Thyroid gland (tissue), 4 donors: Measurements from ENCODE around the gene PLCL1. TPM values are rescaled to one million over a fixed set of nuclear protein-coding genes. Genes with fewer than 3 reads are reported as not detected.

Experiments used
- DNase-seq, 2 donors: peaks; one replicate each; pipeline ENCODE4 v3.0.0-alpha.2; 2019
- H3K27ac ChIP-seq, 3 donors: fragments of 200-600 bp; sonication (generic); 1 replicate in 2 of 3; 2 replicates in 1 of 3; pipeline ENCODE4 v1.5.1; 2016 to 2019; ENCODE audit warnings: mild to moderate bottlenecking in 1 of 3, moderate library complexity in 1 of 3
- H3K27me3 ChIP-seq: fragments of 200-600 bp; sonication (generic); one replicate; pipeline ENCODE4 v1.5.1; 2019
- H3K36me3 ChIP-seq, 2 donors: fragments of 200-600 bp; sonication (generic); one replicate each; pipeline ENCODE4 v1.5.1; 2016 to 2019
- H3K4me1 ChIP-seq, 2 donors: fragments of 200-600 bp; sonication (generic); one replicate each; pipeline ENCODE4 v1.5.1; 2017 to 2019
- H3K4me3 ChIP-seq, 3 donors: fragments of 200-600 bp; sonication (generic); replicated peaks in 1 of 3; 1 replicate in 2 of 3; 2 replicates in 1 of 3; pipeline ENCODE4 v1.5.1; 2016; ENCODE audit warnings: mild to moderate bottlenecking in 1 of 3
- H3K9me3 ChIP-seq: fragments of 200-600 bp; sonication (generic); one replicate; pipeline ENCODE4 v1.5.1; 2017
- CTCF ChIP-seq, 6 experiments: fragments of 200-600 bp in 3 of 6; fragments of 450-650 bp in 3 of 6; sonication (generic) in 3 of 6; IDR thresholded peaks; one replicate each; pipeline ENCODE4 v1.5.1; 2016 to 2019; ENCODE audit warnings: antibody characterized with exemption in 6 of 6, mild to moderate bottlenecking in 2 of 6, inconsistent platforms in 1 of 6, moderate library complexity in 1 of 6
- POLR2A ChIP-seq, 2 donors: fragments of 450-650 bp; IDR thresholded peaks; one replicate each; pipeline ENCODE4 v1.6.1; 2017; ENCODE audit warnings: antibody characterized with exemption in 2 of 2, mild to moderate bottlenecking in 2 of 2, moderate library complexity in 1 of 2
- WGBS, 2 donors: methylation state at CpG; one replicate each; pipeline ENCODE4 v1.1.5; 2017; 5-methylcytosine and 5-hydroxymethylcytosine counted together
- intact Hi-C: fragments of 100-400 bp; cut with DNase I; formaldehyde crosslinking; loops from one replicate; pipeline ENCODE4 v1.15.1; 2023
- total RNA-seq, 4 donors: library from RNA; depleted of rRNA; stranded (reverse); fragments of >200 nt; gene quantifications; one replicate each; pipeline ENCODE4 v1.2.3, GENCODE V29; 2016

The PLCL1 gene
- total RNA-seq, 4 donors from 2014 or later: 9.1 to 11.8 (median 9.9) TPM

GRCh38 chr2:197944416-197945096, 140.2 kb downstream of the PLCL1 start:
- H3K9me3 ChIP-seq: no peaks in the 10 kb centered on the region
- H3K4me1 ChIP-seq: peaks cover 0 to 11% of the 10 kb centered on the region in 2 donors
- H3K27ac ChIP-seq: no peak overlapping the region
- H3K4me3 ChIP-seq: no peak overlapping the region
- H3K27me3 ChIP-seq: no peaks in the 10 kb centered on the region
- DNase-seq: no peak
- 48 to 52% methylated on average over 2 of the region's 2 CpGs for WGBS, 2 donors
- H3K36me3 ChIP-seq: no peaks in the 10 kb centered on the region
- TF ChIP-seq CTCF (IDR thresholded peaks at IDR 0.05) (no peak), POLR2A (IDR thresholded peaks at IDR 0.05) (no peak)
- intact Hi-C loops: no loop called here

- no peak for DNase-seq
- no peaks in the 10 kb centered on the region for H3K36me3 ChIP-seq
- H3K4me1 ChIP-seq: peaks cover 0 to 11% of the 10 kb centered on the region in 2 donors
- intact Hi-C loops: no loop called here
- no peaks in the 10 kb centered on the region for H3K9me3 ChIP-seq
- H3K4me3 ChIP-seq: no peak overlapping the region
- TF ChIP-seq POLR2A (IDR thresholded peaks at IDR 0.05) (no peak), CTCF (IDR thresholded peaks at IDR 0.05) (no peak)
- WGBS, 2 donors: 72 to 83% methylated on average over 2 of the region's 2 CpGs
- no peaks in the 10 kb centered on the region for H3K27me3 ChIP-seq
- H3K27ac ChIP-seq: no peak overlapping the region
Observed at GRCh38 chr2:197946562-197946961, 142.2 kb downstream of the PLCL1 start.

GRCh38 chr2:197947219-197947757, 142.9 kb downstream of the PLCL1 start:
- H3K4me1 ChIP-seq: peaks cover 0 to 11% of the 10 kb centered on the region in 2 donors
- WGBS, 2 donors: 74 to 78% methylated on average over 3 of the region's 3 CpGs
- no peaks in the 10 kb centered on the region for H3K27me3 ChIP-seq
- DNase-seq: no peak
- H3K36me3 ChIP-seq: no peaks in the 10 kb centered on the region
- H3K4me3 ChIP-seq: no peak overlapping the region
- no peak for TF ChIP-seq POLR2A (IDR thresholded peaks at IDR 0.05)
- no peak for TF ChIP-seq CTCF (IDR thresholded peaks at IDR 0.05)
- no peaks in the 10 kb centered on the region for H3K9me3 ChIP-seq
- no peak overlapping the region for H3K27ac ChIP-seq
- intact Hi-C loops: no loop called here

GRCh38 chr2:197949224-197949623, 144.8 kb downstream of the PLCL1 start:
- Histone ChIP-seq H3K4me1 (peaks cover 0 to 5% of the 10 kb centered on the region in 2 donors), H3K27ac (no peak overlapping the region), H3K9me3 (no peaks in the 10 kb centered on the region), H3K27me3 (no peaks in the 10 kb centered on the region), H3K36me3 (no peaks in the 10 kb centered on the region), H3K4me3 (no peak overlapping the region)
- DNase-seq: no peak
- TF ChIP-seq POLR2A (IDR thresholded peaks at IDR 0.05) (no peak), CTCF (IDR thresholded peaks at IDR 0.05) (no peak)
- intact Hi-C loops: no loop called here

GRCh38 chr2:197950006-197950405, 145.6 kb downstream of the PLCL1 start:
- H3K4me1 ChIP-seq: no peaks in the 10 kb centered on the region
- intact Hi-C loops: no loop called here

More at GRCh38 chr2:197950006-197950405, 145.6 kb downstream of the PLCL1 start:
- H3K27me3 ChIP-seq: no peaks in the 10 kb centered on the region
- TF ChIP-seq CTCF (IDR thresholded peaks at IDR 0.05) (no peak), POLR2A (IDR thresholded peaks at IDR 0.05) (no peak)
- no peak for DNase-seq
- 83 to 88% methylated on average over 3 of the region's 3 CpGs for WGBS, 2 donors
- no peak overlapping the region for H3K27ac ChIP-seq
- no peak overlapping the region for H3K4me3 ChIP-seq
- H3K9me3 ChIP-seq: no peaks in the 10 kb centered on the region
- no peaks in the 10 kb centered on the region for H3K36me3 ChIP-seq
